ENCODE measurements around the gene CACNA1A.
"Not testable (repeated sequence)": the region's sequence is repeated elsewhere in the genome, so short reads cannot be mapped to it uniquely, and the experiment has no call there.

The CACNA1A gene

DNA sequence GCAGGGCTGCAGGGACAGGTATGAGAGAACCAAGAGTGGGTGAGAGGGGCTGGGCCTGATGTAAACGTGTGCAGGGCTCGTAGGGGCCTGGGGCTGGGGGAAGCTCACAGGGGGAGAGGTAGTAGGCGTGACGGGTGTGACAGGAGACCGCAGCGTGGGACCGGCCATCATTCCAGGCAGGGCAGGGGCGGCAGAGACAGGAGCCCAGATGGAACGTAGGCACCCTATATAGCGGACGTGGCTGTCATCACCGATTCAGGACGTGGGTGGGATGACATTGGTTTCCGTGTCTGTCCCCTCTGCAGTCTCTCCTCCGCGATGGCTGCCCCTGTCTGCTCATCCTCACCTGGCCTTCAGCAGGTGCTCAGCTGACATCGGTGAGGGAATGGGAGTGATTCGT, 307.6 kb downstream of the CACNA1A start:
- no peak for DNase-seq (ENCODE audit: low read depth)

DNA sequence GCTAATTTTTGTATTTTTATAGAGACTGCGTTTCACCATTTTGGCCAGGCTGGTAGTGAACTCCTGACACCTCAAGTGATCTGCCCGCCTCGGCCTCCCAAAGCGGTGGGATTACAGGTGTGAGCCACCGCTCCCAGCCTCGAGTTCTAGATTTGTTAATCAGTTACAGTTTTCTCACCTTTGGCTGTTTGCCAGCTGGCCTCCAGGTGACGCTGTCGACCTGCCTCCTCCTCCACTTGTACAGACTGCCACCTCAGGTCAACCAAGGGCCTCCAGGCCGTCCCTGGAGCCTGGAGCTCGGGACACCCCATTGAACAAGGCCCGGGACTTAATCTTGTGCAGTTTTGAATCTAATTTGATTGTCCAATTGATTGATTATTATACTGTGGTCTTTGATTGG, 310.6 kb downstream of the CACNA1A start:
- DNase-seq (ENCODE audit: low read depth) = no peak

DNA sequence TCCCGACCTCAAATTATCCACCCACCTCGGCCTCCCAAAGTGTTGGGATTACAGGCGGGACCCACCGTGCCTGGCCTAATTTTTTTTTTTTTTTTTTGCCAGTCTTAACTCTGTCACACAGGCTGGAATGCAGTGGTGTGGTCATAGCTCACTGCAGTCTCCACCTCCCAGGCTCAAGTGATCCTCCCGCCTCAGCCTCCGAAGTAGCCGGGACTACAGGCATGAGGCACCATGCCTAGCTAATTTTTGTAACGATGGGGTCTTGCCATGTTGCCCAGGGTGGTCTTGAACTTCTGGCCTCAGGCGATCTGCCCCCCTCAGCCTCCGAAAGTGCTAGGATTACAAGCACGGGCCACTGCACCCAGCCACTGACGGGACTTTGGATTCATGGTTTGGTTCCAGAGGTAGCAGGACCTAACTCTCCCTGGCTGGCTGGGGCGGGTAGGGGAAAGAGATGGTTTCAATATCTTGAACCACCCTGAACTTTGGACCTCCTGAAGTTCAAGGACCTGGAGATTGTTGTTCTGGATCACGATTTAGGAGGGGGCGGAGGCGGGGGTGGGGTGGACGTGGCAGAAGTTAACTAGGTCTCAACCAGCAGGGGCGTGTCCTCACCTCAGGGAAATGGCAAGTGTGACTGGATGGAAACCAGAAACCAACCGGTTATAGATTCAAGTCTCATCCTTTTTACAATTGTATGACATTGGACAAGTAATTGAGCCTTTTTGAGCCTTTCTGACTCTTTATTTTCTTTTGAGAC, 315.3 kb downstream of the CACNA1A start:
- no peak for DNase-seq (ENCODE audit: low read depth)

DNA sequence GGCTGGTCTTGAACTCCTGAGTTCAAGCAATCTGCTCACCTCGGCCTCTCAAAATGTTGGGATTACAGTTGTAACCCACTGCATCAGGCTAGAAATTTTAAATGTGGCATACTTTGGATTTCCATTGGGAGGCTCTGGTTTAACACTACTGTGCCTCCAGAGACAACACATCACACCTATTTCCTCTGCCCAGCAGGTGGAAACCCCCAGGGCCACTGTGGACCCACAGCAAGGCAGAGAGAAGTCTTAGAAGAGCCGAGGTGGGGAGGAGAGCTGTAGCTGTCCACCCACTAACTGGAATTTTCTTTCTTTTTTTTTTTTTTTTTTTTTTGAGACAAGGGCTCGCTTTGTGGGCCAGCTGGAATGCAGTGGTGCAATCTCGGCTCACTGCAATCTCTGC, 316.7 kb downstream of the CACNA1A start:
- DNase-seq (ENCODE audit: low read depth) = no peak

DNA sequence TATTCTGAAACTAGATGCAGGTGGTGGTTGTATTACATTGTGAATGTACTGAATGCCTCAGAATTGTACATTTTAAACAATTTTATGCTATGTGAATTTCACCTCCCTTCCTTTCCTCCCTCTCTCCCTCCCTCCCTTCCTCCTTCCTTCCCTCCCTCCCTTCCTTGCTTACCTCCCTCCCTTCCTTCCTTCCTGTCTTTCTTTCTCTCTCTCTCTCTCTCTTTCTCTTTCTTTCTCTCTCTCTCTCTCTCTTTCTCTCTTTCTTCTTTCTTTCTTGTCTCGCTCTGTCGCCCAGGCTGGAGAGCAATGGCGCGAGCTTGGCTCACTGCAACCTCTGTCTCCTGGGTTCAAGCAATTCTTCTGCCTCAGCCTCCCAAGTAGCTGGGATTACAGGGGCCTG, 318.9 kb downstream of the CACNA1A start:
- no peak for DNase-seq (ENCODE audit: low read depth)

DNA sequence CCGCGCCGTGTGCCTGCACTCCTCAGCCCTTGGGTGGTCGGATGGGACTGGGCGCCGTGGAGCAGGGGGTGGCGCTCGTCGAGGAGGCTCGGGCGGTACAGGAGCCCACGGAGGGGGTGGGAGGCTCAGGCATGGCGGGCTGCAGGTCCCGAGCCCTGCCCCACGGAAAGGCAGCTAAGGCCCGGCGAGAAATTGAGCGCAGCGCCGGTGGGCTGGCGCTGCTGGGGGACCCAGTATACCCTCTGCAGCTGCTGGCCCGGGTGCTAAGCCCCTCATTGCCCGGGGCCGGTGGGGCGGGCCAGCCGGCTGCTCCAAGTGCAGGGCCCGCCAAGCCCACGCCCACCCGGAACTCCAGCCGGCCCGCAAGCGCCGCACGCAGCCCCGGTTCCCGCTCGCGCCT, 319.6 kb downstream of the CACNA1A start:
- DNase-seq (ENCODE audit: low read depth) = not testable (repeated sequence)

DNA sequence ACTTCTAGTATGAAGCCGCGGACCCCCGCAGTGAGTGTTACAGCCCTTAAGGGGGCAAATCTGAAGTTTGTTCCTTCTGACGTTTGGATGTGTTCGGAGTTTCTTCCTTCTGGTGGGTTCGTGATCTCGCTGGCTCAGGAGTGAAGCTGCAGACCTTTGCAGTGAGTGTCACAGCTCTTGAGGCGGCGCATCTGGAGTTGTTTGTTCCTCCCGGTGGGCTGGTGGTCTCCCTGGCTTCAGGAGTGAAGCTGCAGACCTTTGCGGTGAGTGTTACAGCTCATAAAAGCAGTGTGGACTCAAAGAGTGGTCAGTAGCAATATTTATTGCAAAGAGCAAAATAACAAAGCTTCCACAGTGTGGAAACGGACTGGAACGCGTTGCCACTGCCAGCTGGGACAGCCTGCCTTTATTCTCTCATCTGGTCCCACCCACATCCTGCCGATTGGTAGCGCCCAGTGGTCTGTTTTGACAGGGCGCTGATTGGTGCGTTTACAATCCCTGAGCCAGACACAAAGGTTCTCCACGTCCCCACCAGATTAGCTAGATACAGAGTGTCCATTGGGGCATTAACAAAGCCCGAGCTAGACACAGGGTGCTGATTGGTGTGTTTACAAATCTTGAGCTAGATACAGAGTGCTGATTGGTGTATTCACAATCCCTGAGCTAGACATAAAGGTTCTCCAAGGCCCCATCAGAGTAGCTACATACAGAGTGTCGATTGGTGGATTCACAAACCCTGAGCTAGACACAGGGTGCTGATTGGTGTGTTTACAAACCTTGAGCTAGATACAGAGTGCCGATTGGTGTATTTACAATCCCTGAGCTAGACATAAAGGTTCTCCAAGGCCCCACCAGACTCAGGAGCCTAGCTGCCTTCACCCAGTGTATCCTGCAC, 320.3 kb downstream of the CACNA1A start:
- DNase-seq (ENCODE audit: low read depth) = not testable (repeated sequence)

DNA sequence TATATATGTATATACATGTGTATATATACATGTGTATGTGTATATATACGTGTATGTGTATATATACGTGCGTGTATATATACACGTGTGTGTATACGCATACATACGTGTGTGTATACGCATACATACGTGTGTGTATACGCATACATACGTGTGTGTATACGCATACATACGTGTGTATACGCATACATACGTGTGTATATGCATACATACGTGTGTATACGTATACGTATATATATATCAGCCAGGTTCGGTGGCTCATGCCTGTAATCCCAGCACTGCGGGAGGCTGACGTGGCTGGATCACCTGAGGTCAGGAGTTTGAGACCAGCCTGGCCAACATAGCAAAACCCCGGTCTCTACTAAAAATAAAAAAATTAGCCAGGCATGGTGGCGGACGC, 321.4 kb downstream of the CACNA1A start:
- DNase-seq (ENCODE audit: low read depth) = not testable (repeated sequence)

DNA sequence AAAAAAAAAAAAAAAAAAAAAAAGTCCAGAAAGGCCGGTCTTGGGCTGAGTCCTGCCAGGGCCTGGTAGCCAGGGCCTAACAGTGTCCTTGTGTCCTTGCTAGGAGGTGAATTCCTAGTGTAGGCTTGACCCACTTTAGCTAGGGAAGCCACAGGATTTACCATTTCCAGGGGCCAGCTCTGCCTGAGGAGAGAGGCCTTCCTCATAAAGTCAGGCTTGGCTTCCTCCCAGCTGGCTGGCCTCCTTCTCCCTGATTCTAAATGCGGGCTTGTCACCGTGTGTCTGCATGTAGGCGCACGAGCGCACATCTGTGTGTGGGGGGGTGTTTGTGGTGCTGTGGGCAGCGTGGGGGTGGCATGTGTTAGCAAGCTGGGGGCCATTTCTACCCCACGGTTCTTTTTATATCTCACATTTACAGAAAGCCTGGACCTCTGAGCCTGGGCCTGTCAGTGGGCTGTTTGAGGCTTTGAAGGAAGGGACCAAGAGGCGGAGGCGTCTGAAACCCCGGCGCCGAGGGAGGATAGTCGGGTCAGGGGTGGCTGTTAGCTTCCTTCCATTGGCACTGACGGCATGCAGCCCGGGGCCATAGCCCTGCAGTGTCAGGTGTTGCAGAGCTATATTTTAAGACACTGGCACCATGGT, 324.4 kb downstream of the CACNA1A start:
- DNase-seq (ENCODE audit: low read depth) = no peak

DNA sequence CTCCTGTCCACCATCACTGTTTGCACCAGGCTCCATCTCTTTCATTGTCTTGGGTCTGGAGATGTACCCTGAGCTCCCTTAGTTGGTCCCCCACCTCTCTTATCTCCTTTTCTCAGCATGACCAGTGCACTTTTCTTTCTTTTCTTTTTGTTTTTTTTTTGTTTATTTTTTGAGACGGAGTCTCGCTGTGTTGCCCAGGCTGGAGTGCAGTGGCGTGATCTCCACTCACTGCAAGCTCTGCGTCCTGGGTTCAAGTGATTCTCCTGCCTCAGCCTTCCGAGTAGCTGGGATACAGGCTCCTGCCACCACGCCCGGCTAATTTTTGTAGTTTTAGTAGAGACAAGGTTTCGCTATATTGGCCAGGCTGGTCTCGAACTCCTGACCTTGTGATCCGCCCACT, 328.0 kb downstream of the CACNA1A start:
- DNase-seq (ENCODE audit: low read depth) = not testable (repeated sequence)

DNA sequence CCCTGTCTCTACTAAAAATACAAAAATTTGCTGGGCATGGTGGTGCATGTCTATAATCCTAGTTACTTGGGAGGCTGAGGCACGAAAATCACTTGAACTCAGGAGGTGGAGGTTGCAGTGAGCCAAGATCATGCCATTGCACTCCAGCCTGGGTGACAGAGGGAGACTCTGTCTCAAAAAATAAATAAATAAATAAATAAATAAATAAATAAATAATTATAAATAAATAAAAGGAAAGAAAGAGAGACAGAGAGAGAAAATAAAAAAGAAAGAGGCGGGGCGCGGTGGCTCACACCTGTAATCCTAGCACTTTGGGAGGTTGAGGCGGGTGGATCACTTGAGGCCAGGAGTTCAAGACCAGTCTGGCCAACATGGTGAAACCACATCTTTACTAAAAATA, 328.7 kb downstream of the CACNA1A start:
- DNase-seq (ENCODE audit: low read depth) = not testable (repeated sequence)

DNA sequence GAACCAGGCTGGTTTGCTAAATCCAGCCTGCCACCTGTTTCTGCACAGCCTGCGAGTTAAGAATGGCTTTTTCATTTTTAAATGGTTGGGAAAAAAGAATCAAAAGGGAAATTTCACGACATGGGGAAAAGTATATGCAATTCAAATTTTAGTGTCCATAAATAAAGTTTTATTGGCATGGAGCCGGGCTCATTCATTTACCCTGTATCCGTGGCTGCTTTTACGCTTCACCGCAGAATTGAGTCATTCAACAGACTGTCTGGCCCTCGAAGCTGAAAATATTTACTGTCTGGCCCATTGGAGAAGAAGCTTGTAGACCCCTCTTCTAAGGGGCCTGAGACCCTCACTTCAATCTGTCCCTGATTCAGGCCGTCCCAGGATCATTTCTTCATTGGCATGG, 329.9 kb downstream of the CACNA1A start:
- no peak for DNase-seq (ENCODE audit: low read depth)

DNA sequence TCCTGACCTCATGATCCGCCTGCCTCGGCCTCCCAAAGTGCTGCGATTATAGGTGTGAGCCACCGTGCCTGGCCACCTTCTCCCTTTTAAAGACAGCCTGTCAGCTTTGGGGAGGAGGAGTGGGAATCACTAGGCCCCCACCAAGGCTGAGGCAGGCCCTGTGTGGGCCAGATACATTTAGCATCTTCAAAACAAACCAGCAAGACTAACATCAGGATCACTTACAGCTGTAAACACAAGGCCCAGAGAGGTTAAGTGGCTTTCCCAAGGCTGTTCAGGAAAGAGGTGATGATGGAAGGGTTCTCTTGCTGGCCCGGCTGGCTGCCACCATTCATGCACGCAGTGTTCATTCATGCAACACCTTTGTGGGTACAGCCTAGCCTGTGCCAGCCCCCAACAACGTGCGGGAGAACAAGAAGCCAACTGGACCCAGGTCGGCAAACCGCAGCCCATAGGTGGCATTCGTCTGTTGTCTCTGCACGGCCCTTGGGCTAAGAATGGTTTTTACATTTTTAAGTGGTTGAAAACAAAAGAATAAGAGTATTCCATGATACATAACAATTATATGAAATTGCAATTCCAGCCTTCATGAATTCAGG, 333.0 kb downstream of the CACNA1A start:
- DNase-seq (ENCODE audit: low read depth) = no peak

DNA sequence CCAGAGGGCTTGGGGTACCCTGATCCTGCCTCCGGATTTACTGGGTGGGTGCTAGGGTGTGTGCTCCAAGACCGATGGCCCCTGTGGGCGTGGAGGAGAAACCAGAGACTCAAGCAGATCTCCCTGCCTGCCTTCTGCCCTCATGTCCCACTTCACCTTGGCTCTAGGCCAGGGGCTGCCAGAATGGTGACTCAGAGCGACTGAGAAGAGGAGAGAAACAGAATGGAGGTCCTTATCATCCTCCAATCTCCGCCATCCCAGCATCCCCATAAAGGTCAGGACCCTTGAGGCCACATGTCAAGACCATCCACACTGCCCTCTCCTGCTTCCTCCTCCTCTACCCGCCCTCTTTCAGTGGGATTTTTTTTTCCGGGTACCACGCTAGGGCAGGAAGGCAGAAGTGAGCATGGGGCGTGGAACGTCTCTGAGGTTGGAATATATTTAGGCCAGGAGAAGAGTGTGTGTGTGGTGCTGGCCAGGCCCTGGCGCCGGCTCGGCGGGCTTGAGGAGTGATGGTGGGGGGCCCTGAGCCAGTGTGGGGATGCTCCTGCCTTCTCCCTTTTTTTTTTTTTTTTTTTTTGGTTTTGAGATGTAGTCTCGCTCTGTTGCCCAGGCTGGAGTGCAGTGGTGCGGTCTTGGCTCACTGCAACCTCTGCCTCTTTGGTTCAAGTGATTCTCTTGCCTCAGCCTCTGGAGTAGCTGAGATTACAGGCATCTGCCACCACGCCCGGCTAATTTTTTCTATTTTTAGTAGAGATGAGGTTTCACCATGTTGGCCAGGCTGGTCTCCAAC, 333.7 kb downstream of the CACNA1A start:
- peak; percentile 75 for DNase-seq (ENCODE audit: low read depth)

DNA sequence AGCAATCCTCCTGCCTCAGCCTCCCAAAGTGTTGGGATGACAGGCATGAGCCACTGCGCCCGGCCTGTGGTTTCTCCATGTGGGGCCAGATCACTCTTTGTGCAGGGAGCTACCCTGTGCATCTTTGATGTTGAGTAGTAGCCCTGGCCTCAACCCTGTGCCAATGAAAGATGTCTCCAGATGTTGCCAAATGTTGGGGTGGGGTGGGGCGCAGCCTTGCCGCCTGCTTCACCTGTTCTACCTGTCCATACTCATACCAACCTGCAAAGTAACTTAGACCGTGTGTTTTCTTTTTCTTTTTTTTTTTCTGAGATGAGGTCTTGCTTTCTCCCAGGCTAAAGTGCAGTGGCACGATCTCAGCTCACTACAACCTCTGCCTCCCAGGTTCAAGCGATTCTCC, 335.1 kb downstream of the CACNA1A start:
- no peak for DNase-seq (ENCODE audit: low read depth)

DNA sequence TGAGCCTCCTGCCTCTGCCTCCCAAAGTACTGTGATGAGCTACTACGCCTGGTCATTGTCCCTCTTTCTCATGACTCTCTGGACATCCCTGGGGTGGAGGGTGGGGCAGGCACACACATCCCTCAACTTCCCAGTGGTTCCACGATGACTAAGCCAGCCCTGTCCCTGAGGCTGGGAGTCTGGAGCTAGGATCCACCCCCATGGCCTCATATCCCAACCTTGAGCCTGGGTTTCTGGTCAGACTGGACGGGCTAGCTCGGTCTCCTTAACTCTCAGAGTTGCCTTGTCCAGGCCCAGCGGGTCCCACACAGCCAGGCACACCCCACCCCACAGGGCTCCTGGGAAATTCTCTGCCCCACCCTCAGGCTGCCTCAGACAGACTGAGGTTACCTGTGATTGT, 336.5 kb downstream of the CACNA1A start:
- no peak for DNase-seq (ENCODE audit: low read depth)

DNA sequence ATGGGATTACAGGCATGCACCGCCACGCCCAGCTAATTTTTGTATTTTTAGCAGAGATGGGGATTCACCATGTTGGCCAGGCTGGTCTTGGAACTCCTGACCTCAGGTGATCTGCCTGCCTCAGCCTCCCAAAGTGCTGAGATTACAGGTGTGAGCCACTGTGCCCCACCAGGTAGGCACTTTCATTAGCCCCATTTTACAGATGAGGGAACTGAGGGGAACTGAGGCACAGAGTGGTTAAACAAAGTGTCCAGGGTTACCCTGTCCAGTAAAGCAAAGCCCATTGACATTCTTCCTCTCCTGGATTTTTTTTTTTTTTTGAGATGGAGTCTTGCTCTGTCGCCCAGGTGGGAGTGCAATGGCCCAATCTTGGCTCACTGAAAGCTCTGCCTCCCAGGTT, 340.1 kb downstream of the CACNA1A start:
- DNase-seq (ENCODE audit: low read depth) = not testable (repeated sequence)

DNA sequence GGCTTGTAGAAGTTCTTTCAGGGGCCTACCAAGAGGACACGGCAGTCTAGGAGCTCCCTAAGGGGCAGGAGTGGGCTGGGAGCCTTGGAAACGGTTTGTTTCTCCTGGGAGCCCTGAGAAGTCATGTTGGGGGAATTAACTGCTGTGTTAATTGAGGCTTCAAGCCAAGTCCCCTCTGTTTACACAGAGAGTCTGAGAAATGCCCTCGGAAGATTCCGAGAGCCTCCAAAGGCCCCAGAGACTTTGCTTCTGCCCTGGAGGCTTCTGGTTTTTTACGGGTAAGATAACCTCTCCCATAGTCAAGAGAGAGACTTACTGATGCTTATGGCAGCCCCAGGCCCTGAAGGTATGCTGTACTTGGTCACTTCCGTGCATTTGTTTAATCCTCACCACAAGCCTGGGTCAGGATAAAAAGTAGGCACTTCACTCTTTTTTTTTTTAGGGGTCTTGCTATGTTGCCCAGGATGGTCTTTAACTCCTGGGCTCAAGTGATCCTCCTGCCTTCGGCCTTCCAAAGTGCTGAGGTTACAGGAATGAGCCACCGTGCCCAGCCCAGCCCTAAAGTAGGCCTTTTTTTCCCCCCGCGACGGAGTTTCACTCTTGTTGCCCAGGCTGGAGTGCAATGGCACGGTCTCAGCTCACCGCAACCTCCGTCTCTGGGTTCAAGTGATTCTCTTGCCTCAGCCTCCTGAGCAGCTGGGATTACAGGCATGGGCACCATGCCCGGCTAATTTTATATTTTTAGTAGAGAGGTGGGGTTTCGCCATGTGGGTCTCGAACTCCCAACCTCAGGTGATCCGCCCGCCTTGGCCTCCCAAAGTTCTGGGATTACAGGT, 340.9 kb downstream of the CACNA1A start:
- DNase-seq (ENCODE audit: low read depth) = no peak

DNA sequence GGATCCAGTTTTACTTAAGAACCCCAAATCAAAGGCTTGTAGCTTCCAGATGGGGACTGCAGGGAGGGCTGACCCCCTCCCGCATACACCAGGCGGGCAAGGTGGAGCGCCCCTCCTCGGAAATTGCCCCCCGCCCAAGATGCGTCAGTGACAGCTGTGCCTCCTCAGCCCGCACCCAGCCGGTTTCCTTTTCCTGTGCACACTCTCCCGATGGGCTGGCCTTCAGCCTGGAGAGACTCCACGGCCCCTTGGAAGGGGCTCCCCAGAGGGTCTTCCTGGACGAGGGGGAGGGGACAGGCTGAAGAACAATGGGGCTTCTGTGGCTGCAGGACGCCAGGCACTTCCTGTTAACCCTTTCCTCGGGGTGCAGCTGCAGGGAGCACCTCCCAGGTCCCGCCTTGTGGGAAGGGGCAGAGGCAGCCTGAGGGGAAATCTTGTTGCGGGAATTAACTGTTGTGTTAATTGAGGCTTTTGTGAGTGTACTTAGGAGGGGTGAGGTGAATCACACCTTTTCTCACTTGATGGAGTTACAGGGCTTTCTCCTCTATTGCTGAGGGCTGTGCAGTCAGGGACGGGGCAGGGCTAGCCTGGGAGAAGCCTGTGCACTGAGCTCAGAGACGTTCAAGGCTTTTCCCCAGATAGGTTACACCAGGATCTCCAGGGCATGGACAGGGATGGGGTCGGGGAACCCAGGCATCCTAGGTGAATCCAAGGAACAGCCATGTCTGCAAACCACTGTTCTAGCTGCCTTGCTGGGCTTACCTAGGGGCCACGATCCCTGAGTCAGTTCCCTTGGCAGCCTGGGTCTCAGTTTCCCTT, 341.7 kb downstream of the CACNA1A start:
- no peak for DNase-seq (ENCODE audit: low read depth)
